ENCODE data around the gene S100A1.

- TF ChIP-seq POLR2A (IDR thresholded peaks at IDR 0.05) (no peak), CTCF (IDR thresholded peaks at IDR 0.05) (no peak)
These were observed 27.1 kb downstream of the S100A1 start for GRCh38 chr1:153655333-153655732.

Measured in thyroid gland (tissue), 4 donors.